Astrocyte (in vitro differentiated cells and primary cell): ENCODE results near the gene GPI. TPM values are rescaled to one million over a fixed set of nuclear protein-coding genes. Genes with fewer than 3 reads are reported as not detected.

ENCODE experiments used
- total RNA-seq: library from RNA; stranded (reverse); gene quantifications from 2 replicates; pipeline ENCODE4 v1.2.1, GENCODE V29; 2021

GPI gene
- total RNA-seq, 1 donor from 2014 or later, result 249 TPM

Other genes starting within 250 kb of the GPI start
- 84.5 and 88.4 TPM in 2 replicates for gene LSM14A, start 192.7 kb upstream of the GPI start, total RNA-seq
- gene GARRE1, start 110.6 kb upstream of the GPI start, total RNA-seq, result 20.1 and 23.8 TPM in 2 replicates
- gene PDCD2L, start 39.2 kb downstream of the GPI start, total RNA-seq, result 12.0 and 12.6 TPM in 2 replicates
- 84.5 and 87.0 TPM in 2 replicates for gene UBA2, start 63.2 kb downstream of the GPI start, total RNA-seq
- 23.0 and 32.5 TPM in 2 replicates for gene WTIP, start 116.6 kb downstream of the GPI start, total RNA-seq